Testis (tissue), 2 donors: ENCODE results near the gene LRRC8C.

Experiments
- POLR2A ChIP-seq: fragments of 450-650 bp; IDR thresholded peaks from one replicate; pipeline ENCODE4 v1.6.1; 2017; ENCODE audit warnings: antibody characterized with exemption, mild to moderate bottlenecking, moderate library complexity
- TF ChIP-seq, protein P1 (sequence below), 3 experiments: fragments of 450-650 bp in 2 of 3; fragments of 200-600 bp in 1 of 3; sonication (generic) in 1 of 3; IDR thresholded peaks; one replicate each; pipeline ENCODE4 v1.5.1; 2016 to 2019; ENCODE audit warnings: antibody characterized with exemption in 3 of 3, mild to moderate bottlenecking in 2 of 3, moderate library complexity in 1 of 3

DNA sequence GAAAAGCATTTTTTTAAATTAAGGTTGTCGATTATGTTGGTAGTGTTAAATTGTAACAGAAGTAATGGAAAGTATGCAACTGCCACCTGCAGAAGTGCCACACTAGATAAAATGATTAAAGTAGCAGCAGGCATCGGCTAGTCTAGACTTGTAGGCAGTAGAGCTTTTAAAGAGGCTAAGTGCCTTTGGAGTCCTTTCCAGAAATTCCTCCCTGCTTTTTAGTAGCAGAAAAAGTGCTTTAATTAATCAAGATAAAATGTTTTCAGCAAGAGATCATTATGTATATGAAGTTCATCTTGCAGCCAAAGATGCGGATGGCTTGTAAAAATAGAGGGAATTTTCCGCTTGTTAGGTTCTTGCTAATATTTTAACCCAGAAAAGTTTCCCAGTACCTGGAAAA is 100.8 kb downstream of the LRRC8C start:
- TF ChIP-seq POLR2A, result no peak
- TF ChIP-seq, protein P1, sequence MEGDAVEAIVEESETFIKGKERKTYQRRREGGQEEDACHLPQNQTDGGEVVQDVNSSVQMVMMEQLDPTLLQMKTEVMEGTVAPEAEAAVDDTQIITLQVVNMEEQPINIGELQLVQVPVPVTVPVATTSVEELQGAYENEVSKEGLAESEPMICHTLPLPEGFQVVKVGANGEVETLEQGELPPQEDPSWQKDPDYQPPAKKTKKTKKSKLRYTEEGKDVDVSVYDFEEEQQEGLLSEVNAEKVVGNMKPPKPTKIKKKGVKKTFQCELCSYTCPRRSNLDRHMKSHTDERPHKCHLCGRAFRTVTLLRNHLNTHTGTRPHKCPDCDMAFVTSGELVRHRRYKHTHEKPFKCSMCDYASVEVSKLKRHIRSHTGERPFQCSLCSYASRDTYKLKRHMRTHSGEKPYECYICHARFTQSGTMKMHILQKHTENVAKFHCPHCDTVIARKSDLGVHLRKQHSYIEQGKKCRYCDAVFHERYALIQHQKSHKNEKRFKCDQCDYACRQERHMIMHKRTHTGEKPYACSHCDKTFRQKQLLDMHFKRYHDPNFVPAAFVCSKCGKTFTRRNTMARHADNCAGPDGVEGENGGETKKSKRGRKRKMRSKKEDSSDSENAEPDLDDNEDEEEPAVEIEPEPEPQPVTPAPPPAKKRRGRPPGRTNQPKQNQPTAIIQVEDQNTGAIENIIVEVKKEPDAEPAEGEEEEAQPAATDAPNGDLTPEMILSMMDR (IDR thresholded peaks at IDR 0.05), result no peak
